HG03457 (cell line): ENCODE data around the gene INS.

Source experiments
- ATAC-seq: cut with Tn5 transposase; IDR thresholded peaks from one replicate; pipeline ENCODE4 v1.9.1; 2021; ENCODE audit warnings: moderate number of reproducible peaks; ENCODE audit not compliant: unreplicated experiment

Gene INS

DNA sequence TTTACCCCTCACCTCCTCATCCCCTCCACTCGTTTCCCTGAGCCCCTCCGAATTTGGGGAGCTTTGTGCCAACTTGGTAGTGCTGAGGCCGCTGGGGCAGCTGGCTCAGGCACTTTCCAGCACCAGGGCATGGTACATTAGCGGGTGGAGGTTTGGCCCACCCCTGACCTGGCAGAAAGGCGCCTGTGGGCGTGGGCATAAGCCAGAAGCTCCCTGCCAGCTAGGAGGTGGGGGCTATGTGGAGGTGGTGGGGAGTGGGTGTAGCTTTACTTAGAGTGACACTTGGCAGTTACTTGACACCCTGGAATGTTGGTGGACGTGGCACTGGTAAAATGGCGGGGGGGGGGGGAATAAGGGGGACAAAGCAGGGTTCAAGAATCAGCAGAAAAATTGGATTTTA is 11.5 kb downstream of the INS start:
- ATAC-seq, result no peak

GRCh38 chr11:2148595-2148994 is 12.4 kb downstream of the INS start:
- no peak for ATAC-seq

DNA sequence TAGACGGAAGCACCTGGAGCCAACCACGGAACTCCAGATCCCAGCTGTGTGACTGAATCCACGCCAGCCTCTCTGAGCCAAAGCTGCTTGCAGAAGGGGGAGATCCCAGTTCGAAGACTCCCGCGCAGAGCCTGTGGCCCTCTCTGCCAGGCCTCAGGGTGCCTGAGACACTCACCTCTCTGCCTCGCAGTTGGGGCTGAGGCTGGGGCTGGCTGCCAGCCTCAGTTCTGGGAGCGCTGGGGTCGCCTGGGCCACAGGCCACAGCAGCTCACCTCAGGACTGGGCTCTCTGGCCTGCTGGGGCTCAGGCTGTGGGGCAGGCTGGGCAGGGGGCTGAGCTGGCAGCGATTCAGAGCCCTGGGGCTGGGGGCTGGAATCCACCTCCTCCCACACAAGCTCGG is 13.6 kb downstream of the INS start:
- no peak for ATAC-seq

DNA sequence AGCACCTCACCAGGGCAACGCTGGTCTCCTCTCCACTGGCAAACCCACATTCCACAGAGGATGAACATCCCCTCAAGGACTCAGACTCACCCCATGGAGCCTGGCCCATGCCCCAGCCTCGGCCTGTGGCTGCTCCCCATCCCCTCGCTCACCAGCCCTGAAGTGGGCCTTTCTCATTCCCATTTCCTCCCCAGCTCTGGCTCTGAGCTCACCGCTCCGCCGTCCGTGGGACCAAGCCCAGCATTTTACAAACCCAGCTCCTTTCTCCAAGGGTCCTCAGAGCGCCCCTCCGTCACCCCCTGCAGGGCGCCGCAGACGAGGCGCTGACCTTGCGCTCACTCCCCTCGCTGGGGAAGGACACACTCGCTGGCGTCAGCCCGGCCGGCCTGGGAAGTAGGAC is 15.0 kb downstream of the INS start:
- ATAC-seq, result no peak

- no peak for ATAC-seq
Observed at GRCh38 chr11:2144544-2145248, 16.3 kb downstream of the INS start.

- ATAC-seq, result no peak
Observed at GRCh38 chr11:2143799-2144543, 17.0 kb downstream of the INS start.

GRCh38 chr11:2143477-2143798 is 17.6 kb downstream of the INS start:
- ATAC-seq, result no peak

DNA sequence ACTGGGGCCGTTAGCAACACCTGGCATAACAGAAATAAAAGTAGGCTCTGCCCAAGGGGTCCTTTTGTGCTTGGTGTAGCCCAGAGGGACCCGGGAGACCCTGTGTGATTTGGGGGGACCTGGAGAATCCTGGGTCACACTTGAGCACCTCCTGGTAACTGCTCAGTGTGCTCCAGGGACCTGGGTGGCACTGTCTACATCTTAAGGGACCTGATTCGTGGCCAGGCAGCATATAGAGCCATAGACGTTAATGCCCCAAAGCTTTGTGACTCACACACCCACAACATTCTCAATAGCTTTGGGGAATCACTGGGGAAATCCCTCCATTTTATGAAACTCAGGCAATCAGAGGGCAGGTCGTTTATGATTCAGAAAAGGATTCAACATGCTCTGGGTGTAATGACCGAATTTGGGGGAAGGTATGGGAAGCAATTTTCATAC is 18.2 kb downstream of the INS start:
- no peak for ATAC-seq

DNA sequence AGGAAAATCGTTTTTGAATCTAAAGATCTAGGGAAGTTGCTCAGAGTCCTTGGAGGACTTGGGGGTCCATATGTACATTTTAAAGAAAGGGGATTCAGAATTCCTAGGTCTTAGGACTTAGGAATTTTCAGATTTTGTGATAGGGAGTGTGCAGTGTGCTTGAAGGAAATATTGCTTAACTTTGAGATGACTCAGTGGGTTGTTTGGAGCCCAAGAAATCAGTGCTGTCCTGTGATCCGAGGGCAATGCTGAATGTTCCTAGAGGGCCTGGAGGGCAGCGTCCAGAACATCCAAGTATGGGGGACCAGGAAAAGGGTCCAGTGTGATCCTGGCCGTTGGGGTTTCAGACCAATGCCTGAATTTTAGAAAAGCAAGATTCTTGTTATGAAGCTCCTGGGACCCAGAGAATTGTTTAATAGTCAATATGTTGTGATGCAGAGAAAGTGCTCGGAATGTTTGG is 18.7 kb downstream of the INS start:
- ATAC-seq, result no peak

DNA sequence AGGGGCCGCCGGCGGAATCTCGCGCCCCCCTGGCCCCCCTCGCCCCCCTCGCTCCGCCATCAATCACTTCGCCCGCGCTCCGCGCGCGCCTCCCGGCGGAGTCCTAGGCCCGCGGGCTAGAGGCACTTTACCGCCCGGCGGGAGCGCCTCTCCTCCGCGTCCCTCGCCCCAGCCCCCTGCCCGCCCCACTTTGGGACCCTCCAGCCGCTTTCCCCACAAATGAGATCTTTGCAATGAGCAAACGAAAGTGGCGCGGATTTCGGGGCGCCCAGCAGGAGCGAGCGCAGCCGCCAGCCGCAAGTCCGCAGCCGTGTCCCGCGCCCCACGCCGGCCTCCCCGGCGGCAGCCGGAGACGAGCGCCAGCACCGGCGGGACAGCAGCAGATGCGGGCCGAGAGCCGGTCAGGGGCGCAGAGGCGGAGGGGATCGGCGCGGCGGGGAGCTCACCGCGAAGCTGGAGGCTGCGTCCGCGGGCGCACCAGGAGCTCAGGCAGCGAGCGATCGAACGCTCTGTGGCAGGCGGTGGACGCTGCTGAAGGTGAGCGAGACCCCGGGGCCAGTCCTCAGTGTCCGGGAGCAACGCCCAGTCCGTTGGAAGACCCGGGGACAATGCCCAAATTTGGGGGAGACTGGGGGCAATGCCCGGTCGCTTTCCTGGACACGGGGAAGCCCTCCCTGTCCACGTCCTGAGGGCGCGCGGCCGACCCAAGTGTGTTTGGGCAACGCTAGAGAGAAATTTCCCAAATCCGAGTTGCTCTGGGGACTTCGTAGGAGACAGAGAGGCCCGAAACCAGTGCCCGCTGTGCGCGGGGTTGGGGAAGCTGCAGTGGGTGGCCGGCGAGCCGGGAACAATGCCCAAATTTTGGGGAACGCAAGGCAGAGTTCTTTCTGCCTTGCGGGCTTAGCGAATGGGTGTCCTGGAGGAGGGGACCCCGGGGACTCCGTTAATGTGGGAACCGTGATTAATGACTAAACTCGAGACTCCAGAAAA is 20.3 kb downstream of the INS start:
- ATAC-seq, result no peak

- no peak for ATAC-seq
Observed at GRCh38 chr11:2139621-2140337, 21.2 kb downstream of the INS start.

GRCh38 chr11:2139123-2139521 is 21.9 kb downstream of the INS start, which contains the start of gene IGF2:
IGF2 (minus strand) TSS chr11:2139389; CDS start chr11:2135523, 3,866 bp downstream.
- ATAC-seq, result no peak

DNA sequence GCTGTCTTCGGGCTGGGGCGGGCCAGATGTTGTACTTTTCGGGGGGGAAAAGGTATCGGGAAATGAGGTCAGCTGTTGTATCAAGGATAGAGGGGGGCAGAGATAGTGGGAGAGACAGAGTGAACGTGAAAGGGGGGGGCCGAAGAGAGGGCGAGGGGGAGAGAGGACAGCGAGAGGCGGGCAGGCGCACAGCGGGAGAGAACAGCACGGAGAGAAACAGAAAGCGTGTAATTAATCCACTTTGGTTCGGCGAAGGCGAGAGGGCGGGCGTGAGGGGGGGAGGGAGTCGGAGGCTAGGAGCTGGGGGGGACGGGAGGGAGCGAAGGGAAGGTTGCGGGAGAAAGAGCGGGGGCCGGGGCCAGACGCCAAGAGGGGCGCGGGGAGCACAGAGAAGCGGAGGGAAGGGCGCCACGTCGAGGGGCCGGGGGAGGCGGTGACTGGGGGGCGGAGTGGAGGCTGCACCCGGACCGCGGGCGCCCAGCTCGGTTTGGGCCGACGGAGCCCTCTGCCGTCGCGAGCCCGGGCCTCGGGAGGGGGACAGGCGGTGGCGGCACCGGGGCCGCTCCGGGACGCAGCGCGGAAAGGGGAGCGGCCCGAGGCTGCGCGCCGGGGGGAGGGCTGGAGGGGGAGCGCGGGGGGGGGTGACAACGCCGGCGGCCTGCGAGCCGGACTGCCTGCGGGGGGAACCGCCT is 22.4 kb downstream of the INS start:
- no peak for ATAC-seq

- no peak for ATAC-seq
Observed at GRCh38 chr11:2138068-2138430, 23.0 kb downstream of the INS start.

DNA sequence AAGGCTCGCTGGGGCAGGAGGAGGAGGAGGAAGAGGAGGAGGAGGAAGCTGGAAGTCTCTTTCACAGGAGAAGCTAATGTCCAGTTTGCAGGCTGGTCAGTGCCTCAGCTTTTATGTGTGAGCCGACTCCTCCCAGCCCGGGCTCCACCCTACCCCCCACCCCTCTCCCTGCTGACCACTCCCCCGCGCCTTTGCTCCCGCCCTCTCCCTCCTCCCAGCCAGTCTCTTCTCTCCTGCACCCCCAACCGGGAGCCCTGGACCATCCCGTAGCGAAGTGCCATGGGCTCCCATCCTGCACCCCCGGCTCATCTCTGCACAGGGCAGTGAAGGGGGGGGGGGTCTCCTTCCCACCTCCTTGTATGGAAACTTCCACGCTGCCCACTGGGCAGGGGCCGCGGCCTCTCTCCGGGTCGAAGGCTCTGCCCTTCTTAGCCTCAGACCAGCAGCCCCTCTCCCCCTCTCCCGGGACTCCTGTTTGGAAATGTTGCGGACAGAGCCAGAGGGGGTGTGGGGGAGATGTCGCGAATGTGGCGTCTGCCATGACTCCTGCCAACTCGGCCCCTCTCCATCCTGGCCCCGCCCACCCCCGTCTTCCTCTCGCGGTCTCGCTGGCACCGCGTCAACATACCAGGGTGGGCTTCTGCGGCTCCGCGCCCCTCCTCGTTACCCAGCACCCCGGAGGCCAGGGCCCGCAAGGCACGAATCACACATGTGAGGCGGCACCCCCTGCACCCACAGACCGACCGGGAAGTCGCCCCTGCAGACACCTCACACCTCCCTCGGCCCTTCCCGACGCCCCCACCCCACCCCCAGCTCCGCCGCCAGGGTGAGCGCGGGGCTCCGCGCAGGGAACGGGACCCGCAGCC is 23.6 kb downstream of the INS start:
- no peak for ATAC-seq

GRCh38 chr11:2136952-2137201 is 24.1 kb downstream of the INS start:
- no peak for ATAC-seq

GRCh38 chr11:2136209-2136951 is 24.6 kb downstream of the INS start:
- no peak for ATAC-seq

DNA sequence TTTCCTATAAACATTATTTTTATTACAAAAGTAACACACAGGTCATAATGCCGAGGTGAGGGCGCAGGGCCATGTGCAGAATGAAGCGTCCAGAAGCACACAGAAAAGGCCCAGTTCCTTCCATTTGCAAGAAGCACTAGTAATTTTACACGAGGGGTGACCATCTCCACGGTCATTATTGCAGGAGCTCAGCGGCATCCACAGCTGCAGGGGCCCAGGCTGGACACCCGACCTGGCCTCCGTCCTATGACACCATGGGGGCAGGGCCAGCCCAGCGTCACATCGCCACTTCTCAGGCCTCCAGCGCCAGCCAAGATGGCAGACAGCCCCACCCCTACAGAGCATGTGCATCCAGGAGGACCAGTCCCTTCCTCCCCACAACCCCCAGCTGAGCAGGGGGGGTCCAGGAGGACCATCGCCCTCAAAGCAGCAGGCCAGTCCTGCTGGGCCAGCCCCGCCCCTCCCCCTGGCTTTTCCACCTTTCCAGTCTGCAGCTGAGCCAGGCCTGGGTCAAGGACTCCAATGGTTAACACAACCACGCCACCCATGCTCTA is 25.3 kb downstream of the INS start:
- ATAC-seq, result no peak
